Myocyte (in vitro differentiated cells): Measurements from ENCODE around the gene SCYGR6. TPM values are rescaled to one million over a fixed set of nuclear protein-coding genes. Genes with fewer than 3 reads are reported as not detected.

ENCODE experiments used
- DNase-seq: peaks from one replicate; pipeline ENCODE4 v3.0.0-alpha.2; 2012; ENCODE audit warnings: low read depth
- total RNA-seq: library from RNA; depleted of rRNA; stranded (reverse); fragments of >200 nt; gene quantifications from 2 replicates; pipeline ENCODE4 v1.2.3, GENCODE V29; 2014

The SCYGR6 gene
- total RNA-seq, 1 donor from 2014 or later = not detected

DNA sequence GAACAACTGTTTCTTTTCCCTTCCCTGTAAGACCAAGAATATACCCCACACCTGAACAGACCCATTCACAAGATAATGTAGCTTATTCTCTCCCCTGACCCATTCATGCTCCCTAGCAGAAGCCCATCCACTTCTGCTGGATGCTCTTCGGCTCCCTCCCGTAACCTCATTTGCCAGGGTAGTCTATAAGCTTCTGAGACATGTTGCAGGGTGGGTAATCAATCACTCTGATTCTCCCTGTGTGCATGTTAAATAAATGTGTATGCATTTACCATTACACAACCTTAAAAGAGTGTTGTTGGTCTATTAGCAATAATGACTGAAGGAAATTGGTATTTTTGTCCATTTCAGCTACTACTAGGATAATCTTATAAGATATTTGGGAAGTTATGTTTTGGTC, 8.1 kb downstream of the SCYGR6 start:
- DNase-seq = no peak

DNA sequence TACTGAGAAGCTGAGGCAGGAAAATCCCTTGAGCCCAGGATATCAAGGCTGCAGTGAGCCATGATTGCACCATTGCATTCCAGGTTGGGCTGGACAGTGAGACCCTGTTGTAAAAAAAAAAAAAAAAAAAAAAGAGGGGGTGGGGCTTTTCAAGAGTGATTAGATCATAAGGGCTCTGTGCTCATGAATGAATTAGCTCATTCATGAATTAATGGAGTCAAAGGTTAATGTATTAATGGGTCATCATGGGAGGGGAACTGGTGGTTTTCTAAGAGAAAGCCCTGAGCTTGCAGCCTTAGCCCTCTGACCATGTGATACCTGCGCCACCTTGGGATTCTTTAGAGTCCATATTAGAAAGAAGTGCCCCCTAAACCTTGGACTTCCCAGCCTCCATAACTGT, 11.3 kb downstream of the SCYGR6 start:
- no peak for DNase-seq

DNA sequence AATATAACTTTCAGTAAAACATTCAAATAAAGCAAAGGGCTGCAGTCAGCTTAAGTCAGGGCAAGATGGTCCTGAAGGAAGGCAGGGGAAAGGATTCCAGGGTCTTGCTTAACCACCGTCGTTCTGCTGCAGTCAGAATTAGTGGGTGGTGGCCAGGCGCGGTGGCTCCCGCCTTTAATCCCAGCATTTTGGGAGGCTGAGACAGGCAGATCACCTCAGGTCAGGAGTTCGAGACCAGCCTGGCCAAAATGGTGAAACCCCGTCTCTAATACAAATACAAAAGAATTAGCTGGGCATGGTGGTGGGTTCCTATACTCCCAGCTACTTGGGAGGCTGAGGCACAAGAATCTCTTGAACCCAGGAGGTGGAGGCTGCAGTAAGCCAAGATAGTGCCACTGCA, 13.6 kb downstream of the SCYGR6 start:
- no peak for DNase-seq

DNA sequence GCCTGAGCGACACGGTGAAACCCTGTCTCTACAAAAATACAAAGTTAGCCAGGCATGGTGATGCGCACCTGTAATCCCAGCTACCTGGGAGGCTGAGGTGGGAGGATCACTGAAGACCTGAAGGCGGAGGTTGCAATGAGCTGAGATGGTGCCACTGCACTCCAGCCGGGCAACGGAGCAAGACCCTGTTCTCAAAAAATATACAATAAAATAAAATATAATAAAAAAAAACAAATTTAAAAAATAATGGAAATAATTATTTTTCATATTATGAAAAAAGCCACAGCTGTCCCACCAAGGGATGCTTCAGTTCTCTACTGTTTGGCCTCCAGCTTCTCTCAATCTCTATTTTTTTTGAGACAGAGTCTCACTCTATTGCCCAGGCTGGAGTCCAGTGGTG, 17.2 kb downstream of the SCYGR6 start:
- DNase-seq = no peak

DNA sequence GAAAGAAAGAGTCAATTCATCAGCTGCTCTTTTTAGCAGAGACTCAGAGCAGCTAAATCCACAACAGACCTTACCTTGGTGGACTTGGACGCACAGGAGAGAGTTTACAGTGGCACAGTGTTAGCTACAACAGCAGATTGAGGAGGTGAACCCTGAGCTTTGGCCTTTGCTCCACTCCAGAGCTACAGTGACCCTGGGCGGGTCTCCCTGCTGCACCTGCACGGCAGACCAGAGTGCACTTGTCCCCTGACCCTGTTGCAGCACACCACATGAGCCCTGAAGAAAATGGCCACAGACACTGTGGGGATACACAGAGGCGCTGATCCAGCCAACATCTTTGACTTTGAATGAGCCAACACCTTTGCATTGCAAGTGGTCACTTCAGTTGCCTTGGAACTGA, 17.7 kb downstream of the SCYGR6 start:
- no peak for DNase-seq

DNA sequence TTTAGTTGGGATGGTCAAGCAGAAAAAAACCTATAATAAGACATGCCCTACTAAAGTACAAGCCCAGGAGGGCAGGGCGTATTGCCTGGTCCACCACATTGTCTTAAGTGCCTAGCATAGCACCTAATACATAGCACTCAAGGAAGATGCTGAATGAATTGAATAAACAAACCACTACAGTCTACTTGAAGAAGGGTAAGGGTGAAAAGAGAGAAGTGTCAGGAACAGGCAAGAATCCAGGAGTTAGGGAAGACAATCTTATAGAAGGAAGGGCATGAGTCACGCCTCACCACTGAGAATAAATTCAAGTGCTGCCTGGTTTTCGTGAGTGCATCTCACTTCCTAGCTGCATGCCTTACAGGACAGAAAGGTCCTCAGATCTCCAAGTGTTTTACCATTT, 20.6 kb downstream of the SCYGR6 start:
- DNase-seq = no peak

DNA sequence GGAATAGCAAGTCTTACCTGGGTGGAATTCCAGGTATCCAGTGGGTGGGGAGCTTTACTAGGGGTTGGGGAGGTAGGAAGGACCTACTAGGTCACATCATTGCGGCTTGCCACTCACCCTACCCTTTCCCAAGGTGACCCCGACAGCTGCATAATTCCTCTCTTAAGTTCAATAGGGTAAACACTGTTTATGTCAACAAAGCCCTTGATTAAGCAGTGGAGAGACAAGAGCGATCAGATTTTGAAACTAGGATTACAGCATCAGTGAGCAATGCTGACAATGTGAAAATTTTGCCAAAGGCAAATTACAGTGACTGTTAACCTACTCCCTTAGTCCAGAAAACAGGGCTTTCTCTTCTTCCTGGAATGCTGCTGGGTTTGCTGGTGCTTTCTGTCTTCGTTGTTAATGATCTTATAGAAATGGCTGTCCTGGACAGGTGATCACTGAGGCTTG, 21.3 kb downstream of the SCYGR6 start:
- peak; percentile 2 for DNase-seq

DNA sequence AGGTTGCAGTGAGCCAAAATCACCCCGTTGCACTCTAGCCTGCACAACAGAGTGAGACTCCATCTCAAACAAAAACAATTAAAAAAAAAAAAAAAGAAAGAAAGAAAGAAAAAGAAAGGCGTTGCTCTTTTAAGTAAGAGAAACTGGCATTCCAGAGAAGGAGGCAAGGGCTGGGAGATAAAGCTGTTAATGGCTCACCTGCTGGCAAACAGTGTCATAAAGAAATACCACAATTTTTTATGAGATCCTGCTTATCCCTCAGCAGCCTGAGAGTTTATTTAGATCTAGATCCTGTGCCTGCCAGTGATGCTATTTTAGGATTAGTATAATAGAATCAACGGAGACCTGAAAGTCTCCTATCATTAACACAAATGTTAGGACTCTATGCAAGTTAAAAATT, 23.0 kb downstream of the SCYGR6 start:
- DNase-seq = no peak

DNA sequence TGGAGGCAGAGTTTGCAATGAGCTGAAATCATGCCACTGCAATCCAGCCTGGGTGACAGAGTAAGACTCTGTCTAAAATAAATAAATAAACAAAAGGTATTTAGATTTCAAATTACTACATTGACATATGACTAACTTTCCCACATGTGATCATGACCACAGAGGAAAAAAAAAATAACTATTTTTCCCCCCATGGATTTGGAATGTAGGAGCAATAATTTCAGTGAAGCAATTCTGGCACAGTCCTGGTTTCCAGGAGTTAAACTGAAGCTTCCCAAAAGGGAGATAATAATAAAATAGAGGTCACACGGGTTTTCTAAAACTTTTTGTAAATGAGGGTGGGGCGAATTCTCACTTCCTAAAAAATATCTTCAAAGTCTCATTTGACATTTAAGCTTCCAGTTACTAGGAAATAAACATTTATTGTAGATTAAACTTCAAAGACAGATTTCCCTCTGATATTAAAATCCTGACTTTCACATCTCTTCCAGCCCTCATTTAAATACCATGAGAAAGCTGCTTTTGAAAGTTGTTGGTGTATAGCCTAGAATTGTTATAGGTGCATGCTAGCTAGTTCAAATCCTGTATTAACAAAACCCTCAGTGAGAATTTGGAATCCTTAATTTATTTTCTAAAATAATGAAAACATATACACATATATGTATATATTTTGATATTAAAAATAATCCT, 27.4 kb downstream of the SCYGR6 start:
- DNase-seq = no peak

DNA sequence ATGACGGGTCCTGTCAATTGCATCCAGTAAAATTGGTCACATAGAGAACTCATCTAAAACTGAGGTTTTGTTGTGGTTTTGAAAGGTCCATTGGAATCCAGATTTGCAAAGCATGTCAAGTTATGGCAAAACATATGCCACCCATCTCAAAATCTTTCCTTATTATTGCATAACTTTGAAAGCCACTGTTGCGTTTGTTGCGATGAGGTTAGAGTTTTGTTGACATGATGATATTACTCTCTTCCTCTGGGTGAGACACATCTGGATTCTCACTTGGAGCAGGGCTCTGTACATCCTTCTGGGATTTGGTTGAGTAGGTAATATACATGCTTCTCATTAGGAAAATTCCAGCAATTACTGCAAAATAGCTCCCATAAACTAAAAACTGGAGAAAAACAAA, 37.4 kb downstream of the SCYGR6 start:
- DNase-seq = no peak

DNA sequence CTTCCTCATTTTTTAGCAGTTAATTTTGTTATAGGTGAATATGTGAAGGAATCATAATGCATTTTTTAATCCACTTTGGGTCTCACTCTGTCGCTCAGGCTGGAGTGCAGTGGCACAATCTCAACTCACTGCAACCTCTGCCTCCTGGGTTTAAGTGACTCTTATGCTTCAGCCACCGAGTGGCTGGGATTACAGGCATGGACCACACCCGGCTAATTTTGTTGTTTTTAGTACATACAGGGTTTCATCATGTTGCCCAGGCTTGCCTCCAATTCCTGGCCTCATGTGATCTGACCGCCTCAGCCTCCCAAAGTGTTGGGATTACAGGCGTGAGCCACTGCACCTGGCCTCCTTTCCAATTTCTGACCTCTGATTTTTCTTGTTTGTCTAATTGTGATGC, 40.3 kb downstream of the SCYGR6 start:
- no peak for DNase-seq

DNA sequence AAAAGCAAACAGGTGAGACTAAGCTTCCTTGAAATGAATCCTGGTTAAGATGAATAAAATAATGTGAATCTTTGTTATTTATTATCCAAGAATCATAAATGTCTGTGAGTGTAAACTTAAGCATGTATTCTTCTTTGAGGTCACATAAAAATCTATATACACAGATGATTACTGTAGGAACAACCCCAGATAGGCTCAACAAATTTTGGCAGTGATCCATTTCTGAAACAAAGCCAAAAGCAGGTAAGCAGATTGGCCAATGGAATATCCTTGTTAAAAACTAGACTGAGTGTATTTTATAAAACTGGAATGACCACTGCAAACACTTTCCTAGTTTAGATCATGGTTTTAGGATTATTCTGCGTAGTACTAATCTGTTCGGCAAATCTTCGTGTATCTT, 46.6 kb downstream of the SCYGR6 start:
- DNase-seq = no peak

DNA sequence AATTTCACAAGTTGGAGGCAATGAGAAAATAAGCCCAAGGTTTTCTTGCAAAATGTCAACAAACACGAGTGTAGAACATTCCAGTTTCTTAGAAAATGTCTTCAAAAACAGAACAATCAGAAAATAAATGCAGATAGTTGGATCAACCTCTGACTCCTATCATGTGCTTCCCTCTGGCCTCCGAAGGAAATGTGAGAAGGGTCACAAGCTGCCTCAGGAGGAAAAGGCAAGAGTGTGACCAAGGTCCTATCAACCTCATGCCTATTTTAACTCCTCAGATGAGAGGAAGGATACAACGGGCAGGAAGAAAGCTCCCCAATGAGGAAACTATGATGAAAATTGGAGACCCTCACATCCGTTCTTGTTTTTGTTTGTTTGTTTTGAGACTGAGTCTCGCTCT, 50.1 kb downstream of the SCYGR6 start:
- no peak for DNase-seq

Other genes starting within 250 kb of the SCYGR6 start
- not detected in 2 replicates for gene SCYGR2, start 125.9 kb downstream of the SCYGR6 start, total RNA-seq
- gene SCYGR3, start 109.9 kb downstream of the SCYGR6 start, total RNA-seq = not detected in 2 replicates
- not detected in 2 replicates for gene SCYGR4, start 107.3 kb downstream of the SCYGR6 start, total RNA-seq
- not detected in 2 replicates for gene SCYGR5, start 58.0 kb downstream of the SCYGR6 start, total RNA-seq
- gene SLC19A3, start 6.7 kb downstream of the SCYGR6 start, total RNA-seq = 0.29 TPM in 1 of 2 replicates, not detected in the other
- not detected in 2 replicates for gene SCYGR7, start 3.6 kb upstream of the SCYGR6 start, total RNA-seq
- not detected in 2 replicates for gene SCYGR8, start 21.1 kb upstream of the SCYGR6 start, total RNA-seq
- not detected in 2 replicates for gene CCL20, start 89.1 kb upstream of the SCYGR6 start, total RNA-seq
- not detected in 2 replicates for gene DAW1, start 146.9 kb upstream of the SCYGR6 start, total RNA-seq